Measurements from ENCODE around the gene SNAPIN.
A peak's percentile ranks its signal among the peaks of the same experiment; 100 is the strongest.

Gene SNAPIN, protein sequence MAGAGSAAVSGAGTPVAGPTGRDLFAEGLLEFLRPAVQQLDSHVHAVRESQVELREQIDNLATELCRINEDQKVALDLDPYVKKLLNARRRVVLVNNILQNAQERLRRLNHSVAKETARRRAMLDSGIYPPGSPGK

DNA sequence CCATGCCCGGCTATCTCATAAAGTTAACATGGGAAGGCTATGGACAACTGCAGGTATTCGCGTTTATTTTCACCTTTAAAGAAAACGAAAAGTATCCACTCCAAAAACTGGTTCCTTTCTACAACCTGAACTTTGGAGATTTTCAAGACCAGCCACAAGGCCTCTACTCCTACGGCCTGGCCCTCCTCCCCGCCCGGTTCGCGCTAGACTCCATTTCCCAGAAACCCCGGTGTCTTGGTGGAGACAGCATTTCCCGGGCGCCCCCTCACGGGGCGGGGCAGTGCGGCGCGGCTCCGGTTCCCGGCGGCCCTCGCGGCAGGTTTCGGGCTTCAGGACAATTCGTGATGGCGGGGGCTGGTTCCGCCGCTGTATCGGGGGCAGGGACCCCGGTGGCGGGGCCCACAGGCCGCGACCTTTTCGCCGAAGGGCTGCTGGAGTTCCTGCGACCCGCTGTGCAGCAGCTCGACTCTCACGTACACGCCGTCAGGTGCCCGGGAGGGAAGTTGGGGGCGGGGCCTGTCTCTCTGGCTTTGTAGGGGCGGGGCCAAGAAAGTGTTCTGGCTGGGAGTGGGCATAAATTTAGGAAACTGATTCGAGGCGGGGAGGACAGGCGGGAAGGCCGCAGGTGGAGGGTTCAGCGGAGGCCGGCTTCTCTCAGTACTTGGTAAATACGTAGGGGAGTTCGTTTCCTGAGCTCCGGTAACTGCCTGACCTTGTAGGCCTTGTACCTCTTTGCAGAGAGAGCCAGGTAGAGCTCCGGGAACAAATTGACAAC is at the start of gene SNAPIN:
TSS of gene SNAPIN (plus strand) at position 304 of the 775 bp plus-strand sequence. CDS start at position 345, 41 bp downstream.
- Histone ChIP-seq H3K9me3 (no peaks in the 10 kb centered on the region), H3K36me3 (peaks cover 29 to 38% (median 31%) of the 10 kb centered on the region in 3 donors)
- intact Hi-C loops (cut with DNase I; ENCODE audit: low total_unique reads): no loop called here

DNA sequence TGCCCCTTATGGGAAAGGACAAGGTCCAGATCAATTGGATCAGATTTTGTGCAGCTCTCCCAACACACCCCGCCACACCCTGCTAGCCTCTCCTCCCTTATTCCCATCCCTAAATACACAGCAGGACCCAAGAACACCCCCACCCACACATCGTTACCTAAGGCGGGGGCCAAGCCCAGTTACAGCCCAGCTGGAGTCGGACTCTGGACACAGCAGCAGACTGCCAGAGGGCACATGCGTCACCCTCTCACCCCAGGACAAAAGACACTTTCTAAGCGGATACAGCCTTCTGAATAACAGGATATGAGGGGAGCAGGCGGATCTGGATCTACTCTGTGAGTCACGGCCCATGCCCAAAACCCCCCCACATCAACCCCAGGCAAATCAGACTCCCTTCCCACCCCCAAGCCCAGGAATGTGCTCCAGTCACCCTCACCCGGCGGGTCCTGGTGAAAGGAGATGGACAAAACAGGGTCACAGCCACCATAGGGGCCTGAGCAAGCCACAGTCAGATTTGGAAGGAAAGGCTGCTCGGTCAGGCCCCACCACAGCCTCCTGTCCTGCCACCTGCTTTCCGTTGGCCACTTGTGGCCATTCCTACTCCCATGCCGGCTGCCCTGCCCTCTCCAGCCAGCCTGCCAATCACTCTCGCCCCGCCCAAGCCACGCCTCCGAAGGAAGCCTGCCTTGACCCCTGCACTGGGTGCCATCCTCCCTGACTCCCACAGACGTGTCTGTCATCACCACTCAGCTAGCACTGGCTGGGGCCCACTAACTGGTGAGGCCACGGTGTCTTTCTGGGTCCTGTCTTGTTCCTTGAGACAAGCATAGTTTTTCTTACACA is 49.5 kb upstream of the SNAPIN start:
- TF ChIP-seq, protein P1, sequence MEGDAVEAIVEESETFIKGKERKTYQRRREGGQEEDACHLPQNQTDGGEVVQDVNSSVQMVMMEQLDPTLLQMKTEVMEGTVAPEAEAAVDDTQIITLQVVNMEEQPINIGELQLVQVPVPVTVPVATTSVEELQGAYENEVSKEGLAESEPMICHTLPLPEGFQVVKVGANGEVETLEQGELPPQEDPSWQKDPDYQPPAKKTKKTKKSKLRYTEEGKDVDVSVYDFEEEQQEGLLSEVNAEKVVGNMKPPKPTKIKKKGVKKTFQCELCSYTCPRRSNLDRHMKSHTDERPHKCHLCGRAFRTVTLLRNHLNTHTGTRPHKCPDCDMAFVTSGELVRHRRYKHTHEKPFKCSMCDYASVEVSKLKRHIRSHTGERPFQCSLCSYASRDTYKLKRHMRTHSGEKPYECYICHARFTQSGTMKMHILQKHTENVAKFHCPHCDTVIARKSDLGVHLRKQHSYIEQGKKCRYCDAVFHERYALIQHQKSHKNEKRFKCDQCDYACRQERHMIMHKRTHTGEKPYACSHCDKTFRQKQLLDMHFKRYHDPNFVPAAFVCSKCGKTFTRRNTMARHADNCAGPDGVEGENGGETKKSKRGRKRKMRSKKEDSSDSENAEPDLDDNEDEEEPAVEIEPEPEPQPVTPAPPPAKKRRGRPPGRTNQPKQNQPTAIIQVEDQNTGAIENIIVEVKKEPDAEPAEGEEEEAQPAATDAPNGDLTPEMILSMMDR (IDR thresholded peaks at IDR 0.05): no peak
- DNase-seq: peak; percentile 74 to 82
- H3K27ac ChIP-seq: peak overlapping the region; percentile 76 to 95
- no peaks in the 10 kb centered on the region for H3K9me3 ChIP-seq
- peak overlapping the region; percentile 36 to 50 for H3K4me3 ChIP-seq
- H3K27me3 ChIP-seq: no peaks in the 10 kb centered on the region
- intact Hi-C loops (cut with DNase I; ENCODE audit: low total_unique reads): no loop called here
- peaks cover 13 to 32% (median 17%) of the 10 kb centered on the region in 3 donors for H3K36me3 ChIP-seq
- H3K4me1 ChIP-seq: peaks cover 0 to 53% (median 35%) of the 10 kb centered on the region in 4 donors

More for the DNA sequence above, at the start of gene SNAPIN:
- Histone ChIP-seq H3K27me3 (no peaks in the 10 kb centered on the region), H3K4me3 (peak within 1 kb of the TSS; percentile 56 to 72), H3K4me1 (peaks cover 4 to 11% (median 10%) of the 10 kb centered on the region in 4 donors), H3K27ac (peak within 1 kb of the TSS; percentile 88 to 94)
- TF ChIP-seq, protein P1 (IDR thresholded peaks at IDR 0.05): peak in 1 of 2 experiments; percentile 25
- DNase-seq: peak; percentile 92 to 96

GRCh38 chr1:153609585-153609907 is 49.0 kb upstream of the SNAPIN start:
- H3K27me3 ChIP-seq: no peaks in the 10 kb centered on the region
- peak overlapping the region; percentile 36 to 50 for H3K4me3 ChIP-seq
- H3K27ac ChIP-seq: peak overlapping the region; percentile 76 to 95
- TF ChIP-seq, protein P1 (IDR thresholded peaks at IDR 0.05): no peak
- intact Hi-C loops (cut with DNase I; ENCODE audit: low total_unique reads): no loop called here
- DNase-seq: no peak
- H3K9me3 ChIP-seq: no peaks in the 10 kb centered on the region
- peaks cover 13 to 32% (median 17%) of the 10 kb centered on the region in 3 donors for H3K36me3 ChIP-seq
- peaks cover 0 to 57% (median 35%) of the 10 kb centered on the region in 4 donors for H3K4me1 ChIP-seq

DNA sequence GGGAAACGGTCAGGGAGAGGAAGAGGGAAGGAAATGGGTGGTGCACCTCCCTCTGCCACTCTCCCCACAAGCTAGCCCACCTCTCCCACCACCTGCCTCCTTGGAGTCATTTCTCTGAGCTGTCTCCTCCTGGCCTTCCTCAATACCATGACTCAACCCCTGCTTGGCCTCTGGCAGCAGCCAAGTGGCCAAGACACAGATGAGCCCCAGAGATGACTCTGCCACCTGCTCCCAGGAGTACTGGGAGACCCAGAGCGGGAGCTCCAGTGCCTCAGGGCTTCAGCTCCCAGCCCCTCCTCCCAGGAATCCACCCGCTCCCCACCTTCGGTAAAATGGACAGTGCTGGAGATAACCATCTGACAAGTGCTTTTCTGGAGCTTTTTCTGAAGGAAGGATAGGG is 48.2 kb upstream of the SNAPIN start:
- TF ChIP-seq, protein P1 (IDR thresholded peaks at IDR 0.05): no peak
- Histone ChIP-seq H3K9me3 (no peaks in the 10 kb centered on the region), H3K36me3 (peaks cover 13 to 28% (median 17%) of the 10 kb centered on the region in 3 donors), H3K4me1 (peaks cover 0 to 57% (median 35%) of the 10 kb centered on the region in 4 donors), H3K27ac (peak overlapping the region; percentile 76 to 95), H3K27me3 (no peaks in the 10 kb centered on the region), H3K4me3 (peak overlapping the region in 1 of 2 donors; percentile 71)
- DNase-seq: no peak
- intact Hi-C loops (cut with DNase I; ENCODE audit: low total_unique reads): no loop called here

DNA sequence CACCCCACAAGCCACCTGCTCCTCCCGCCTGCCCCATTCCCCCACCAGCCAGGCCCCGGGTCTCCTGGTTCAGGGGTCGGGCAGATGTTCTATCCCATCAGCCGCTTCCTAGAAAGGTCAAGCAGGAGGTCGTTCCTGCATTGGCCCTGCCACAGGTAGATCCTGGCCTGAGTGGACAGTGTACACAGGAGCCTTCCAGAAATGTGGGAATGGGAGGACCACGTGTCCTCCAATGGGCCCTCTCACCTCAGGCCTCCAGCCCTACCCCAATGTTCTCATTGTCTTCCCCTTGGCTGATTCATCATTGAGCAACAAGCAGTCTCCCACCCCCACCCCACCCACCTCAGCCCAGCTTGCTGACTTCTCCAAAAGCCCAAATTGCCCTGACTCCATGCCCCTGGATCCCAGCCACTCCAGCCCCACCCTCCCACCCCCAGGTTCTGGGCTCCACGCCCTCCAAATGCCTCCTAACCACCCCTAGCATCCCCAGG is 47.6 kb upstream of the SNAPIN start:
- H3K27me3 ChIP-seq: no peaks in the 10 kb centered on the region
- H3K27ac ChIP-seq: peak overlapping the region; percentile 76 to 95
- H3K9me3 ChIP-seq: no peaks in the 10 kb centered on the region
- H3K36me3 ChIP-seq: peaks cover 13 to 22% (median 15%) of the 10 kb centered on the region in 3 donors
- H3K4me1 ChIP-seq: peaks cover 0 to 57% (median 35%) of the 10 kb centered on the region in 4 donors
- DNase-seq: no peak
- H3K4me3 ChIP-seq: peak overlapping the region; percentile 67 to 71
- TF ChIP-seq, protein P1 (IDR thresholded peaks at IDR 0.05): no peak
- intact Hi-C loops (cut with DNase I; ENCODE audit: low total_unique reads): no loop called here

Data from tibial artery (tissue), 4 donors.